ENCODE data around the gene MYL5. TPM values are rescaled to one million over a fixed set of nuclear protein-coding genes. Genes with fewer than 3 reads are reported as not detected.

Gene MYL5
- total and polyA plus RNA-seq, 4 experiments from 2014 or later = 2.1 to 15.4 (median 7.7) TPM

- DNase-seq = peak in 4 of 5 donors; percentile 44 to 51 (median 50)
- Mint-ChIP-seq H3K27ac (peak overlapping the region in 3 of 7 donors; percentile 56 to 62 (median 60)), H3K4me3 (peak overlapping the region; percentile 29 to 70 (median 54)), H3K4me1 (peaks cover 2 to 20% (median 10%) of the 10 kb centered on the region in 4 donors), H3K36me3 (no peaks in the 10 kb centered on the region), H3K27me3 (peaks cover 0 to 3% of the 10 kb centered on the region in 2 donors), H3K9me3 (peaks cover 0 to 2% (median 0%) of the 10 kb centered on the region in 8 donors)
- ChIA-PET CTCF (ENCODE audit: partially characterized antibody) (no interaction called here), POLR2A (ENCODE audit: partially characterized antibody) (interaction anchor here (1.0 to 1.6 kb wide), 2 partner anchors 9 to 251 kb away, joined by 3 to 5 read pairs; partner anchors contain the start of genes GAK and TMEM175)
- Histone ChIP-seq H3K4me1 (ENCODE audit: insufficient read depth, low read length) (peaks cover 13% of the 10 kb centered on the region), H3K9me3 (ENCODE audit: control insufficient read depth in 1 of 2, low read length in 2 of 2) (no peaks in the 10 kb centered on the region), H3K27me3 (ENCODE audit: insufficient read depth, low read length) (no peaks in the 10 kb centered on the region), H3K27ac (ENCODE audit: low read depth, low read length) (peak overlapping the region; percentile 21), H3K4me3 (ENCODE audit: low read length in 2 of 2) (peak overlapping the region in 1 of 2 donors; percentile 45), H3K36me3 (ENCODE audit: insufficient read depth, low read length) (no peaks in the 10 kb centered on the region)
- intact Hi-C loops (cut with micrococcal nuclease) = no loop called here
These were observed 6.7 kb downstream of the MYL5 start for GRCh38 chr4:680928-681645.

GRCh38 chr4:681736-682451 lies 7.6 kb downstream of the MYL5 start:
- no peaks in the 10 kb centered on the region for H3K27me3 ChIP-seq (ENCODE audit: insufficient read depth, low read length)
- CTCF ChIA-PET (ENCODE audit: partially characterized antibody) = no interaction called here
- peaks cover 13% of the 10 kb centered on the region for H3K4me1 ChIP-seq (ENCODE audit: insufficient read depth, low read length)
- Mint-ChIP-seq H3K4me1 (peaks cover 2 to 20% (median 10%) of the 10 kb centered on the region in 4 donors), H3K27me3 (peaks cover 0 to 3% of the 10 kb centered on the region in 2 donors), H3K27ac (no peak overlapping the region), H3K9me3 (peaks cover 0 to 2% (median 0%) of the 10 kb centered on the region in 8 donors), H3K4me3 (peak overlapping the region in 2 of 8 donors; percentile 59 to 69), H3K36me3 (no peaks in the 10 kb centered on the region)
- H3K27ac ChIP-seq (ENCODE audit: low read depth, low read length) = no peak overlapping the region
- no peak overlapping the region for H3K4me3 ChIP-seq (ENCODE audit: low read length in 2 of 2)
- DNase-seq = peak; percentile 39 to 60 (median 49)
- POLR2A ChIA-PET (ENCODE audit: partially characterized antibody) = no interaction called here
- no peaks in the 10 kb centered on the region for H3K36me3 ChIP-seq (ENCODE audit: insufficient read depth, low read length)
- no peaks in the 10 kb centered on the region for H3K9me3 ChIP-seq (ENCODE audit: control insufficient read depth in 1 of 2, low read length in 2 of 2)
- intact Hi-C loops (cut with micrococcal nuclease) = no loop called here

- no peaks in the 10 kb centered on the region for H3K9me3 ChIP-seq (ENCODE audit: control insufficient read depth in 1 of 2, low read length in 2 of 2)
- peak overlapping the region in 1 of 7 donors; percentile 63 for H3K27ac Mint-ChIP-seq
- peak in 1 of 5 donors; percentile 19 for DNase-seq
- no peaks in the 10 kb centered on the region for H3K36me3 Mint-ChIP-seq
- H3K4me3 Mint-ChIP-seq = peak overlapping the region in 5 of 8 donors; percentile 10 to 67 (median 53)
- H3K27ac ChIP-seq (ENCODE audit: low read depth, low read length) = no peak overlapping the region
- H3K9me3 Mint-ChIP-seq = peaks cover 0 to 2% (median 0%) of the 10 kb centered on the region in 8 donors
- H3K4me1 ChIP-seq (ENCODE audit: insufficient read depth, low read length) = peaks cover 13% of the 10 kb centered on the region
- intact Hi-C loops (cut with micrococcal nuclease) = no loop called here
- CTCF ChIA-PET (ENCODE audit: partially characterized antibody) = no interaction called here
- peaks cover 0 to 5% of the 10 kb centered on the region in 2 donors for H3K27me3 Mint-ChIP-seq
- H3K4me1 Mint-ChIP-seq = peaks cover 2 to 21% (median 10%) of the 10 kb centered on the region in 4 donors
- no peaks in the 10 kb centered on the region for H3K27me3 ChIP-seq (ENCODE audit: insufficient read depth, low read length)
- no peak overlapping the region for H3K4me3 ChIP-seq (ENCODE audit: low read length in 2 of 2)
- POLR2A ChIA-PET (ENCODE audit: partially characterized antibody) = interaction anchor here (1.5 kb wide), 1 partner anchor 8 kb away, joined by 7 read pairs; the partner anchor contains the start of gene MYL5
- H3K36me3 ChIP-seq (ENCODE audit: insufficient read depth, low read length) = no peaks in the 10 kb centered on the region
These were observed 8.3 kb downstream of the MYL5 start for GRCh38 chr4:682490-683172.

- no peaks in the 10 kb centered on the region for H3K36me3 ChIP-seq (ENCODE audit: insufficient read depth, low read length)
- Mint-ChIP-seq H3K4me1 (peaks cover 0 to 19% (median 11%) of the 10 kb centered on the region in 4 donors), H3K4me3 (no peak overlapping the region), H3K36me3 (no peaks in the 10 kb centered on the region), H3K27me3 (peaks cover 0 to 8% of the 10 kb centered on the region in 2 donors), H3K27ac (no peak overlapping the region), H3K9me3 (peaks cover 0 to 2% (median 0%) of the 10 kb centered on the region in 8 donors)
- H3K4me3 ChIP-seq (ENCODE audit: low read length in 2 of 2) = no peak overlapping the region
- no peaks in the 10 kb centered on the region for H3K9me3 ChIP-seq (ENCODE audit: control insufficient read depth in 1 of 2, low read length in 2 of 2)
- H3K27me3 ChIP-seq (ENCODE audit: insufficient read depth, low read length) = no peaks in the 10 kb centered on the region
- POLR2A ChIA-PET (ENCODE audit: partially characterized antibody) = interaction anchor here (1.5 kb wide), 1 partner anchor 9 kb away, joined by 7 read pairs; the partner anchor contains the start of gene MYL5
- peaks cover 14% of the 10 kb centered on the region for H3K4me1 ChIP-seq (ENCODE audit: insufficient read depth, low read length)
- no peak overlapping the region for H3K27ac ChIP-seq (ENCODE audit: low read depth, low read length)
- CTCF ChIA-PET (ENCODE audit: partially characterized antibody) = interaction anchor here (0.7 kb wide), 1 partner anchor 17 kb away, joined by 3 read pairs; no protein-coding TSS in a partner anchor
- DNase-seq = peak in 1 of 5 donors; percentile 45
- intact Hi-C loops (cut with micrococcal nuclease) = no loop called here
These were observed 9.0 kb downstream of the MYL5 start for GRCh38 chr4:683247-683897.

- Mint-ChIP-seq H3K27me3 (peaks cover 0 to 8% of the 10 kb centered on the region in 2 donors), H3K36me3 (no peaks in the 10 kb centered on the region), H3K4me3 (no peak overlapping the region), H3K27ac (no peak overlapping the region), H3K9me3 (peaks cover 0 to 2% (median 0%) of the 10 kb centered on the region in 8 donors), H3K4me1 (peaks cover 0 to 19% (median 11%) of the 10 kb centered on the region in 4 donors)
- intact Hi-C loops (cut with micrococcal nuclease) = no loop called here
- peak in 2 of 5 donors; percentile 37 to 42 for DNase-seq
- Histone ChIP-seq H3K27ac (ENCODE audit: low read depth, low read length) (no peak overlapping the region), H3K9me3 (ENCODE audit: control insufficient read depth in 1 of 2, low read length in 2 of 2) (no peaks in the 10 kb centered on the region), H3K4me1 (ENCODE audit: insufficient read depth, low read length) (peaks cover 19% of the 10 kb centered on the region), H3K4me3 (ENCODE audit: low read length in 2 of 2) (no peak overlapping the region), H3K27me3 (ENCODE audit: insufficient read depth, low read length) (no peaks in the 10 kb centered on the region), H3K36me3 (ENCODE audit: insufficient read depth, low read length) (no peaks in the 10 kb centered on the region)
- ChIA-PET POLR2A (ENCODE audit: partially characterized antibody) (interaction anchor here (1.5 kb wide), 1 partner anchor 9 kb away, joined by 7 read pairs; the partner anchor contains the start of gene MYL5), CTCF (ENCODE audit: partially characterized antibody) (interaction anchor here (0.7 kb wide), 1 partner anchor 18 kb away, joined by 3 read pairs; no protein-coding TSS in a partner anchor)
These were observed 9.8 kb downstream of the MYL5 start for GRCh38 chr4:683982-684622.

- Mint-ChIP-seq H3K4me3 (peak overlapping the region in 2 of 8 donors; percentile 10 to 43), H3K27ac (peak overlapping the region in 1 of 7 donors; percentile 66), H3K9me3 (peaks cover 0 to 2% (median 0%) of the 10 kb centered on the region in 8 donors), H3K27me3 (peaks cover 0 to 8% of the 10 kb centered on the region in 2 donors), H3K36me3 (no peaks in the 10 kb centered on the region), H3K4me1 (peaks cover 0 to 19% (median 11%) of the 10 kb centered on the region in 4 donors)
- Histone ChIP-seq H3K36me3 (ENCODE audit: insufficient read depth, low read length) (no peaks in the 10 kb centered on the region), H3K27ac (ENCODE audit: low read depth, low read length) (no peak overlapping the region), H3K4me3 (ENCODE audit: low read length in 2 of 2) (no peak overlapping the region), H3K27me3 (ENCODE audit: insufficient read depth, low read length) (no peaks in the 10 kb centered on the region), H3K9me3 (ENCODE audit: control insufficient read depth in 1 of 2, low read length in 2 of 2) (no peaks in the 10 kb centered on the region), H3K4me1 (ENCODE audit: insufficient read depth, low read length) (peaks cover 19% of the 10 kb centered on the region)
- DNase-seq = peak in 1 of 5 donors; percentile 10
- CTCF ChIA-PET (ENCODE audit: partially characterized antibody) = no interaction called here
- intact Hi-C loops (cut with micrococcal nuclease) = no loop called here
- POLR2A ChIA-PET (ENCODE audit: partially characterized antibody) = no interaction called here
These were observed 10.4 kb downstream of the MYL5 start for GRCh38 chr4:684623-685327.
